HFF-Myc (cell line): ENCODE data around the gene C5orf52.

Source experiments
- DNase-seq: peaks from one replicate; pipeline ENCODE4 v3.0.0-alpha.2; 2011; ENCODE audit warnings: low read depth; ENCODE audit errors: extremely low read depth
- H3K4me3 ChIP-seq: replicated peaks from 2 replicates; pipeline ENCODE4 v1.5.1; 2011; ENCODE audit warnings: low read depth, mild to moderate bottlenecking, control low read depth, low read length
- CTCF ChIP-seq: IDR thresholded peaks from 2 replicates; pipeline ENCODE4 v1.5.1; 2012; ENCODE audit warnings: mild to moderate bottlenecking, low read depth, low read length, control low read depth; ENCODE audit errors: missing control alignments

The C5orf52 gene

GRCh38 chr5:157649101-157649500, 22.2 kb upstream of the C5orf52 start:
- no peak for DNase-seq
- H3K4me3 ChIP-seq: no peak overlapping the region
- TF ChIP-seq CTCF: no peak

GRCh38 chr5:157650991-157651611, 20.2 kb upstream of the C5orf52 start:
- no peak for DNase-seq
- no peak for TF ChIP-seq CTCF
- H3K4me3 ChIP-seq: no peak overlapping the region

- no peak for DNase-seq
- peak overlapping the region; percentile 23; the same call in 1 of the 2 replicates for H3K4me3 ChIP-seq
- TF ChIP-seq CTCF: peak; percentile 24
Measured at GRCh38 chr5:157651623-157652376, 19.5 kb upstream of the C5orf52 start.

- no peak for DNase-seq
- TF ChIP-seq CTCF: no peak
- H3K4me3 ChIP-seq: peak within 1 kb of the TSS; percentile 23; the same call in 1 of the 2 replicates
Measured at GRCh38 chr5:157652377-157652692, 19.0 kb upstream of the C5orf52 start, which contains the start of gene SOX30. TSS of gene SOX30 (minus strand) at chr5:157652438. CDS start at chr5:157652078, 360 bp downstream.

- no peak for TF ChIP-seq CTCF
- no peak for DNase-seq
- H3K4me3 ChIP-seq: no peak overlapping the region
Measured at GRCh38 chr5:157657516-157657915, 13.8 kb upstream of the C5orf52 start.

- no peak for TF ChIP-seq CTCF
- no peak overlapping the region for H3K4me3 ChIP-seq
- no peak for DNase-seq
Measured at GRCh38 chr5:157658893-157659292, 12.4 kb upstream of the C5orf52 start.
